ENCODE measurements around the gene TMEM235.

TMEM235 gene

GRCh38 chr17:78239489-78239931 is 8.1 kb downstream of the TMEM235 start:
- no peaks in the 10 kb centered on the region for H3K4me1 ChIP-seq (ENCODE audit: control insufficient read depth, insufficient read depth, low read length)
- no peak overlapping the region for H3K9ac ChIP-seq (ENCODE audit: low read length in 2 of 2)
- H3K27me3 ChIP-seq (ENCODE audit: control insufficient read depth in 1 of 2, insufficient read depth in 2 of 2, low read length in 2 of 2) = peaks cover 0 to 2% of the 10 kb centered on the region in 2 donors
- no peaks in the 10 kb centered on the region for H3K9me3 ChIP-seq (ENCODE audit: control insufficient read depth in 2 of 2, low read length in 2 of 2)
- no peaks in the 10 kb centered on the region for H3K36me3 ChIP-seq (ENCODE audit: control insufficient read depth in 2 of 2, insufficient read depth in 2 of 2, low read length in 2 of 2)
- H3K4me3 ChIP-seq (ENCODE audit: low read length in 2 of 2) = no peak overlapping the region
- no peak overlapping the region for H3K27ac ChIP-seq (ENCODE audit: low read length)

GRCh38 chr17:78240012-78240655 is 8.7 kb downstream of the TMEM235 start:
- Histone ChIP-seq H3K27ac (ENCODE audit: low read length) (no peak overlapping the region), H3K9me3 (ENCODE audit: control insufficient read depth in 2 of 2, low read length in 2 of 2) (no peaks in the 10 kb centered on the region), H3K4me1 (ENCODE audit: control insufficient read depth, insufficient read depth, low read length) (no peaks in the 10 kb centered on the region), H3K36me3 (ENCODE audit: control insufficient read depth in 2 of 2, insufficient read depth in 2 of 2, low read length in 2 of 2) (no peaks in the 10 kb centered on the region), H3K9ac (ENCODE audit: low read length in 2 of 2) (no peak overlapping the region), H3K27me3 (ENCODE audit: control insufficient read depth in 1 of 2, insufficient read depth in 2 of 2, low read length in 2 of 2) (peaks cover 0 to 2% of the 10 kb centered on the region in 2 donors), H3K4me3 (ENCODE audit: low read length in 2 of 2) (no peak overlapping the region)

GRCh38 chr17:78240839-78241238 is 9.4 kb downstream of the TMEM235 start:
- Histone ChIP-seq H3K36me3 (ENCODE audit: control insufficient read depth in 2 of 2, insufficient read depth in 2 of 2, low read length in 2 of 2) (no peaks in the 10 kb centered on the region), H3K9me3 (ENCODE audit: control insufficient read depth in 2 of 2, low read length in 2 of 2) (no peaks in the 10 kb centered on the region), H3K4me1 (ENCODE audit: control insufficient read depth, insufficient read depth, low read length) (no peaks in the 10 kb centered on the region), H3K27ac (ENCODE audit: low read length) (no peak overlapping the region), H3K27me3 (ENCODE audit: control insufficient read depth in 1 of 2, insufficient read depth in 2 of 2, low read length in 2 of 2) (peaks cover 0 to 2% of the 10 kb centered on the region in 2 donors), H3K4me3 (ENCODE audit: low read length in 2 of 2) (no peak overlapping the region), H3K9ac (ENCODE audit: low read length in 2 of 2) (no peak overlapping the region)

- Histone ChIP-seq H3K27ac (ENCODE audit: low read length) (no peak overlapping the region), H3K4me3 (ENCODE audit: low read length in 2 of 2) (no peak overlapping the region), H3K9ac (ENCODE audit: low read length in 2 of 2) (no peak overlapping the region), H3K27me3 (ENCODE audit: control insufficient read depth in 1 of 2, insufficient read depth in 2 of 2, low read length in 2 of 2) (peaks cover 0 to 2% of the 10 kb centered on the region in 2 donors), H3K9me3 (ENCODE audit: control insufficient read depth in 2 of 2, low read length in 2 of 2) (no peaks in the 10 kb centered on the region), H3K4me1 (ENCODE audit: control insufficient read depth, insufficient read depth, low read length) (no peaks in the 10 kb centered on the region), H3K36me3 (ENCODE audit: control insufficient read depth in 2 of 2, insufficient read depth in 2 of 2, low read length in 2 of 2) (no peaks in the 10 kb centered on the region)
These were observed 10.0 kb downstream of the TMEM235 start for GRCh38 chr17:78241277-78242023.

GRCh38 chr17:78242024-78242742 is 10.8 kb downstream of the TMEM235 start:
- no peaks in the 10 kb centered on the region for H3K36me3 ChIP-seq (ENCODE audit: control insufficient read depth in 2 of 2, insufficient read depth in 2 of 2, low read length in 2 of 2)
- H3K9me3 ChIP-seq (ENCODE audit: control insufficient read depth in 2 of 2, low read length in 2 of 2) = no peaks in the 10 kb centered on the region
- no peak overlapping the region for H3K27ac ChIP-seq (ENCODE audit: low read length)
- H3K27me3 ChIP-seq (ENCODE audit: control insufficient read depth in 1 of 2, insufficient read depth in 2 of 2, low read length in 2 of 2) = peaks cover 0 to 2% of the 10 kb centered on the region in 2 donors
- no peak overlapping the region for H3K4me3 ChIP-seq (ENCODE audit: low read length in 2 of 2)
- no peak overlapping the region for H3K9ac ChIP-seq (ENCODE audit: low read length in 2 of 2)
- H3K4me1 ChIP-seq (ENCODE audit: control insufficient read depth, insufficient read depth, low read length) = no peaks in the 10 kb centered on the region

DNA sequence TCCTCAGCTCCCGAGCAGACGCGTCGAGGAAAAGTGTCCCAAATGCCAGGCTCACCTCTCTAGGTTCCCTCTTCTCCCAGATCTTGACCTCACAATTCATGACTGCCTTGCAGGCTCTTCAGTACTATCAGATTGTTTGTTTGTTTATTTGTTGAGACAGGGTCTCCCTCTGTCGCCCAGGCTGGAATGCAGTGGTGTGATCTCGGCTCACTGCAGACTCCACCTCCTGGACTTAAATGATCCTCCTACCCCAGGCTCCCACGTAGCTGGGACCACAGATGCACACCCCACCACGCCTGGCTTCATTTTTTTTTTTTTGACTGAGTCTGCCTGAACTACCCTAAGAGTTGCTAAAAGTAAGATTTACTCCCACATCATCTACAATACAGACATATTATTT is 15.9 kb downstream of the TMEM235 start:
- Histone ChIP-seq H3K27me3 (ENCODE audit: control insufficient read depth in 1 of 2, insufficient read depth in 2 of 2, low read length in 2 of 2) (peaks cover 0 to 2% of the 10 kb centered on the region in 2 donors), H3K36me3 (ENCODE audit: control insufficient read depth in 2 of 2, insufficient read depth in 2 of 2, low read length in 2 of 2) (no peaks in the 10 kb centered on the region), H3K4me3 (ENCODE audit: low read length in 2 of 2) (no peak overlapping the region), H3K9ac (ENCODE audit: low read length in 2 of 2) (no peak overlapping the region), H3K4me1 (ENCODE audit: control insufficient read depth, insufficient read depth, low read length) (peaks cover 9% of the 10 kb centered on the region), H3K27ac (ENCODE audit: low read length) (no peak overlapping the region), H3K9me3 (ENCODE audit: control insufficient read depth in 2 of 2, low read length in 2 of 2) (no peaks in the 10 kb centered on the region)

DNA sequence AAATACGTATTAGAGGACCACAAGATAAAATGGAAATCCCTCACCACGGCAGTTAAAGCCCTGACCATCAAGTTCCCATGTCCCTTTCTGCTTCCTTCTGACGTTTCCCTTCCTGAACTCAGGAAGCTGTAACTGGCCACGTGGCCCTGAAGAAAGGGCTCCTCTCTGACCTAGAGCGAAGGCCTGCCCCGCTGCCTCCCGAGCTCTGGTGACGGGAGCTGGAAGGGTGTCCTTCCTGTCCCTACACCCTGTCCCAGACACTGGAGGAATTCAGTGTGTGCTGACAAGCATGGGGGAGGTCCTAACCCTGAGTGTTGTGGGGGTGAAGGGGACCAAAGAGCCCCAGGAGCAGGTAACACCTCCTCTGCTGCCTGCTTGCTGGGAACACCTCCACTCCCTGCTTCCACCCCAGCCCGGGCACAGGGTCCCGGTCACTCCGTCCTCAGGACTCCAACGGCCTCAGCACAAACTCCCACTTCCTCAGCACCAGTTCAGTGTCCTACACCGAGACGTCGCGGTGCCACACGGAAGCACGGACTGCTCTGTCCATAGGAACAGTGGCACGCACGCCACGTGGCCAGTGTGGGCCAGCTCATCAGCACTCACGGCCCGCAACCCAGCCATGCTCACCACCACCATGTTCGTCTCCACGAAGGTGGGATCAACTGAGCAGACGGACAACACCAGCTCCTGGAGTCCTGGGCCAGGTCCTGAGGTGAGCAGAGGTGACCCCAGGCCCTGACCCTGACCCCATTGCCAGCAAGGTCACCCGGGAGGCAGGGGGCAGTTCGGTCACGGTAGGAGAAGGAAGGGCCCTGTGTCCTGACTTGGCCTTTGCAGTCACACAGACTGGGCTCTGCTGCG is 16.9 kb downstream of the TMEM235 start:
- Histone ChIP-seq H3K27ac (ENCODE audit: low read length) (no peak overlapping the region), H3K4me3 (ENCODE audit: low read length in 2 of 2) (no peak overlapping the region), H3K9me3 (ENCODE audit: control insufficient read depth in 2 of 2, low read length in 2 of 2) (no peaks in the 10 kb centered on the region), H3K4me1 (ENCODE audit: control insufficient read depth, insufficient read depth, low read length) (peaks cover 9% of the 10 kb centered on the region), H3K9ac (ENCODE audit: low read length in 2 of 2) (no peak overlapping the region), H3K27me3 (ENCODE audit: control insufficient read depth in 1 of 2, insufficient read depth in 2 of 2, low read length in 2 of 2) (peaks cover 0 to 2% of the 10 kb centered on the region in 2 donors), H3K36me3 (ENCODE audit: control insufficient read depth in 2 of 2, insufficient read depth in 2 of 2, low read length in 2 of 2) (no peaks in the 10 kb centered on the region)

GRCh38 chr17:78249074-78249817 is 17.8 kb downstream of the TMEM235 start:
- Histone ChIP-seq H3K27ac (ENCODE audit: low read length) (no peak overlapping the region), H3K9me3 (ENCODE audit: control insufficient read depth in 2 of 2, low read length in 2 of 2) (no peaks in the 10 kb centered on the region), H3K27me3 (ENCODE audit: control insufficient read depth in 1 of 2, insufficient read depth in 2 of 2, low read length in 2 of 2) (peaks cover 0 to 2% of the 10 kb centered on the region in 2 donors), H3K9ac (ENCODE audit: low read length in 2 of 2) (no peak overlapping the region), H3K36me3 (ENCODE audit: control insufficient read depth in 2 of 2, insufficient read depth in 2 of 2, low read length in 2 of 2) (no peaks in the 10 kb centered on the region), H3K4me1 (ENCODE audit: control insufficient read depth, insufficient read depth, low read length) (peaks cover 9% of the 10 kb centered on the region), H3K4me3 (ENCODE audit: low read length in 2 of 2) (no peak overlapping the region)

DNA sequence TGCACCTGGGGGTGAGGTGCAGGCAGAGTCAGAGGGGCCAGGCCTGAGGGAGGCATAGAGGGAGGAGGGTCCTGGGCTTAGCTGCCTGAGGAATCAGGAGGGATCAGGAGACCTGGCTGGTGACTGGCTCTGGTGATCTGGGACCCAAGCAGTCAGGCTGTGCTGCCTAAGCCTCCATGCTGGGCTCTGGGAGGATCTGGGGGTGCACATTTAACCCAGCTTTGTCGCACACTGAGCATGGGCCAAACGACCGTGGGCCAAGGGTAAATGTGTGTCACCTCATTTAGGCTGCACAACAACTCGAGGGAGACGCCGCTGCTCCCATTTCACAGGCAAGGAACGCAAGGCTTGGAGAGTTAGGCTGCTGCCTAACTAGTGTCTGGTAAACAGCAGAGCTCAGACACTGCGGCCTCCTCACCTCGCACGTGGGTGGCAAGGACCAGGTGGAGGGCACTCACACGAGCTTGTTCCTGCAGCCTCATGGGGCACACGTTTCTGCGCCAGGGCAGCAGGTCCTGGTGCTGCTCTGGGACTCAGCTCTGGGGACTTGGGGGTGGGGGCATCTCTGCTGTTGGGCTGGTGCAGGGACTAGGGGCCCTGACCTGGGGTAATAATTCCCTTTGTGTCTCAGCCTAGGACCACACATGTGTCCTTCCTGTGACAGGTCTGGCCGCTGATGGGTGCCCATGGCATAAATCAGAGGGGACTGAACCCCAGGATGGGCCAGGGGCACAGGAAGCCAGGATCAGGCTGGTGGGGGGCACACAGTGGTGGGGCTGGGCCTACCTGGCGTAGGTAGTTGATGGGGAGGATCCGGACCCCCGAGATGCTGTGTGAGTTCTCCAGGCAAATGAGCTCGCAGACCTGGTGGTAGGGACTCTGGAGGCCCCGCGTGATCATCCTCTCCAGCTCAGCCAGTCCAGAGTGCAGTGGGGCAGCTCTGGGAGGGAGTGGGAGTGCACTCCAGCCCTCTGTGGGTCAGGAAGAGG is 18.7 kb downstream of the TMEM235 start:
- H3K9me3 ChIP-seq (ENCODE audit: control insufficient read depth in 2 of 2, low read length in 2 of 2) = no peaks in the 10 kb centered on the region
- H3K36me3 ChIP-seq (ENCODE audit: control insufficient read depth in 2 of 2, insufficient read depth in 2 of 2, low read length in 2 of 2) = no peaks in the 10 kb centered on the region
- H3K4me3 ChIP-seq (ENCODE audit: low read length in 2 of 2) = no peak overlapping the region
- H3K27ac ChIP-seq (ENCODE audit: low read length) = no peak overlapping the region
- H3K4me1 ChIP-seq (ENCODE audit: control insufficient read depth, insufficient read depth, low read length) = peaks cover 9% of the 10 kb centered on the region
- H3K27me3 ChIP-seq (ENCODE audit: control insufficient read depth in 1 of 2, insufficient read depth in 2 of 2, low read length in 2 of 2) = peaks cover 0 to 2% of the 10 kb centered on the region in 2 donors
- no peak overlapping the region for H3K9ac ChIP-seq (ENCODE audit: low read length in 2 of 2)

Measured in stomach smooth muscle (tissue), 2 donors.